Fibroblast of villous mesenchyme (primary cell): Measurements from ENCODE around the gene KCNT2. TPM values are rescaled to one million over a fixed set of nuclear protein-coding genes. Genes with fewer than 3 reads are reported as not detected.
"Not testable (repeated sequence)": the region's sequence is repeated elsewhere in the genome, so short reads cannot be mapped to it uniquely, and the experiment has no call there.

ENCODE experiments used
- DNase-seq: peaks from one replicate; pipeline ENCODE4 v3.0.0-alpha.2; 2010; ENCODE audit warnings: low read depth
- H3K4me3 ChIP-seq: 2 replicates; pipeline ENCODE4 v1.5.1; 2011; ENCODE audit warnings: low read depth, mild to moderate bottlenecking, low read length
- total RNA-seq: library from RNA; depleted of rRNA; stranded (reverse); fragments of >200 nt; gene quantifications from 2 replicates; pipeline ENCODE4 v1.2.3, GENCODE V29; 2012
- TF ChIP-seq, protein P1 (sequence below): IDR thresholded peaks from 2 replicates; pipeline ENCODE4 v1.5.1; 2012; ENCODE audit warnings: low read depth, mild to moderate bottlenecking, low read length; ENCODE audit not compliant: insufficient read depth

The KCNT2 gene
- total RNA-seq, 1 donor = 7.3 TPM

DNA sequence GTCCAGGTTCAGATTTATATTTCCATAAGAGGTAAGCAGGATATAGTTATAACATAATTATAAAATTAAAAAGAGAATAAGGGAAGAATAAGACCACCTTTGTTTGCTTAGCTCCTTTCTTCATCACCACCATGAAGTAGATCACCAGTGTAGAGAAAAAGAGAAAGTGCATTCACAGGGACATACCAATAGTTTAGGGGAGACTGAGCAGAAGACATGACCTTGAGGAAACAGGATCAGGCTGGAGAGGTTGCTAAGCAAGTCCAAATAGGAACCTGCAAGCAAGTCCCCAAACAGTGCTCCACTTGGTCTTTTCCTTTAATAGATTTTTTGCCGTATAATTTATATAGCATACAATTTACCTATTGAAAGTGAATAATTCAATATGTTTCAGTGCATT is 63.0 kb downstream of the KCNT2 start:
- DNase-seq = no peak
- H3K4me3 ChIP-seq = no peak overlapping the region
- TF ChIP-seq, protein P1, sequence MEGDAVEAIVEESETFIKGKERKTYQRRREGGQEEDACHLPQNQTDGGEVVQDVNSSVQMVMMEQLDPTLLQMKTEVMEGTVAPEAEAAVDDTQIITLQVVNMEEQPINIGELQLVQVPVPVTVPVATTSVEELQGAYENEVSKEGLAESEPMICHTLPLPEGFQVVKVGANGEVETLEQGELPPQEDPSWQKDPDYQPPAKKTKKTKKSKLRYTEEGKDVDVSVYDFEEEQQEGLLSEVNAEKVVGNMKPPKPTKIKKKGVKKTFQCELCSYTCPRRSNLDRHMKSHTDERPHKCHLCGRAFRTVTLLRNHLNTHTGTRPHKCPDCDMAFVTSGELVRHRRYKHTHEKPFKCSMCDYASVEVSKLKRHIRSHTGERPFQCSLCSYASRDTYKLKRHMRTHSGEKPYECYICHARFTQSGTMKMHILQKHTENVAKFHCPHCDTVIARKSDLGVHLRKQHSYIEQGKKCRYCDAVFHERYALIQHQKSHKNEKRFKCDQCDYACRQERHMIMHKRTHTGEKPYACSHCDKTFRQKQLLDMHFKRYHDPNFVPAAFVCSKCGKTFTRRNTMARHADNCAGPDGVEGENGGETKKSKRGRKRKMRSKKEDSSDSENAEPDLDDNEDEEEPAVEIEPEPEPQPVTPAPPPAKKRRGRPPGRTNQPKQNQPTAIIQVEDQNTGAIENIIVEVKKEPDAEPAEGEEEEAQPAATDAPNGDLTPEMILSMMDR = no peak

DNA sequence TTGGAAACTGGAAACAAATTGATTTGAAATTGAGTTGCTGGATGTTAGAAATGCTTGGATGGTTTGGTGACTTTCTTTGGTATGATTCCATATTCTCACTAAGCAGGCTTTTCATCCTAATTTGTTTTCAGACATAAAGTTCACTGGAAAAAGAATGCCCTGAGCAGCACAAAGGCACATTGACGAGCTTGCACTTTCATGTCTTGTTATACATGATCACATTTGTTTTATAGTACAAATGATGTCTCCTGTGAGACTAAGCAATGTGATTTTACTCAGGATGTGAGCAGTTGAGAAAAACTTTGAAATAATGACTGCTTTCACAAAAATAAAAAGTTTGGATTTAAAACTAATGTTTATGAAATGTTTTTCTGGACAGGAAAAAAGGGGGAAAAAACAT is 63.6 kb downstream of the KCNT2 start:
- DNase-seq = no peak
- TF ChIP-seq, protein P1 = no peak

DNA sequence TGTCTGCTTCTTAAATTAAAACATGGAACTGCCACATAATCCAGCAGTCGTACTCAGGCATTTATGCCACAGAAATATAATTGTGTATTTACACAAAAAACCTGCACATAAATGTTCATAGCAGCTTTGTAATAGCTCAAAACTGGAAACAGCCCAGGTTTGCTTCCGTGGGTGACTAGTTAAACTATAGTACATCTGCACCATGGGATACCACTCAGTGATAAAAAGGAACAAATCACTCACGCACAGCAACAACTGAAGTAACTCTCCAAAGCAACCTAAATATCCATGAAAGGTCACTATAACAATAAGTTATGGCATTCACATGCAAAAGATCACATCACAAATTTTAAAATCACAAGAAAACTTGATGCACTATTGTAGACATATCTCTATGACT is 64.4 kb downstream of the KCNT2 start:
- no peak for DNase-seq
- no peak overlapping the region for H3K4me3 ChIP-seq
- TF ChIP-seq, protein P1 = no peak

More for the DNA sequence above, 63.6 kb downstream of the KCNT2 start:
- H3K4me3 ChIP-seq = no peak overlapping the region

DNA sequence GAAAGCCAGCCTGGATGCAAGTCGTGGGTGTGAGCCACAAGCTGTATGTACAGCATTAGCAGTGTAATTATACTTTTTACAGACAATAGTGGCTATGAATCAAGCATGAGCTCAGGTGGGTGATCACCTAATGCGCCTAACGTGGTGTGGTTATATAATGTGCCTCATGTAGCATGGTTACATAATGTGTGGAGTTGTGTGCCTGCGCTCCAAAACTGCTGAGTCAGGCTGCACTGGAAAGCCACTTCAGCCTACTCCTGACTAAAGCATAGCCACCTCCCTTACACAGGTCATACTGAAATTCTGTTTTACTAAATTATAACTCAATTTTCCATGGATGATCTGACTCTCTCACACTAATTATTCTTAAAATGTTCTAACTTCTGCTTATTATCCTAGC is 69.8 kb downstream of the KCNT2 start:
- TF ChIP-seq, protein P1 = no peak
- DNase-seq = no peak
- H3K4me3 ChIP-seq = no peak overlapping the region

DNA sequence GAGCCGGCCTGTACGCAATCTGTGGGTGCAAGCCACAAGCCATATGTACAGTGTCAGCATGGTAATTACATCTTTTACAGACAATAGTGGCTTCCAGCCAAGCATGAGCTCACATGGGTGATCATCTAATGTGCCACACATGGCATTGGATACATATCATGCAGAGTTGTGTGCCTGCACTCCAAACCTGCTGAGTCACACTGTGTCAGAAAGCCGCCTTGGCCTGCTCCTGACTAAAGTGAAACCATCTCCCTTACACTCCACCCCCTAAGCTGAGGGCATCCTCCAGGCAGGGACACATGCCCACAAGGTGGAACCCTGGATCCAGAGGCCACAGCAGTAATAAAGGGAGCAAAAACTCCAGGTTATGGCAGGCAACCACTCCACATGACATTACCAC is 72.5 kb downstream of the KCNT2 start:
- DNase-seq = no peak
- TF ChIP-seq, protein P1 = no peak
- H3K4me3 ChIP-seq = no peak overlapping the region

DNA sequence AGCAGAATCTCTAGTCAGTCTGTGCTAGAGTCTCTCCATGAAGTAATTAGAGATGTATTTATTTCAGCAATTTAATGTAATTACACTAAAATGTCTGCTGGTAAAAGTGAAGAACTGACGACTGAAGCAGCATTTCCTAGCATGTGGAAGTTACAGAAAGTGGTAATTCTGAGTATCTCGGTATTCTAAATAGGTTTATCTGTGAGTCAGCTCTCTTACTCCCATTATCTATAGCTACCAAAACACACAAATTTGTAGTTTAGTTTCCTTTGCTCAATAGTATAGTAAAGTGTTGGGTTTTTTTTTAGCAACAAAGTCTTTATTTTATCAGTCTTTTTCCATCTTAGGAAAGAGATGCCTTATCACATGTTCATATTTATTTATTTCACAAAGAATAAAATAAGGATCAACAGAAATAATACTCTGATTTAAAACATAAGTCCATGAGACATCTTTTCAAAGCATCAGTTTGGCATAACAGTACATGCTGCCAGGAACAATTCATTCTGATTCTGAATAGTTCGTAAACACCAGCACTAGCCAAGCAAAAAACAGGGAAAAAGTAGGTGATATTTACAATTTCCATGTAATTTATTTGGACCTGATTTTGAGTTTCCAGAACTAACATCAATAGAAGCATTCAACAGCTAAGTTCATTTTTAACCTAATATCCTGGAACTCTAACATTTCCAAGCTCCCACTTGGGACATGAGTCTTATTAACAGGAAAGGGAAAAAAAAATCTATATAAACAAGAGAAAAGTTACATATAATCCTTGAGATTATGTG is 76.3 kb downstream of the KCNT2 start:
- TF ChIP-seq, protein P1 = no peak
- no peak for DNase-seq

DNA sequence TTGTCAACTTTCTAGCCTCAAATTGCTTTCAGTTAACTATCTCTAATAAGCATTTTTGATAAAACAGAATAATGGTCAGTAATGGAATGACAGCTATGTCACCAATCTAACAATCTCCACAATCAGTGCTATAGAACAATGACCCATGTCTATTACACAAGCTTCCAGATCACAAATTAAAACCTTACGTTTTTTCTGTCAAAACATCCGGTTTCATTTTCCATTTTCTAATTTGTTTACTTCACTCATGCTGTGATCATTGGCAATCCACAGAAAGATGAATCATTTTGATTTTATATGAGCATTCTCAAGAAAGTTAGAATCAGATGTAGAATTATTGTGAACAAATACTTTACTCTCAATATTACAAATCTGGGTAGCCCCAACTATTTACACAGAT is 80.3 kb downstream of the KCNT2 start:
- TF ChIP-seq, protein P1 = no peak
- H3K4me3 ChIP-seq = no peak overlapping the region
- DNase-seq = peak; percentile 12

More for the DNA sequence above, 76.3 kb downstream of the KCNT2 start:
- no peak overlapping the region for H3K4me3 ChIP-seq

DNA sequence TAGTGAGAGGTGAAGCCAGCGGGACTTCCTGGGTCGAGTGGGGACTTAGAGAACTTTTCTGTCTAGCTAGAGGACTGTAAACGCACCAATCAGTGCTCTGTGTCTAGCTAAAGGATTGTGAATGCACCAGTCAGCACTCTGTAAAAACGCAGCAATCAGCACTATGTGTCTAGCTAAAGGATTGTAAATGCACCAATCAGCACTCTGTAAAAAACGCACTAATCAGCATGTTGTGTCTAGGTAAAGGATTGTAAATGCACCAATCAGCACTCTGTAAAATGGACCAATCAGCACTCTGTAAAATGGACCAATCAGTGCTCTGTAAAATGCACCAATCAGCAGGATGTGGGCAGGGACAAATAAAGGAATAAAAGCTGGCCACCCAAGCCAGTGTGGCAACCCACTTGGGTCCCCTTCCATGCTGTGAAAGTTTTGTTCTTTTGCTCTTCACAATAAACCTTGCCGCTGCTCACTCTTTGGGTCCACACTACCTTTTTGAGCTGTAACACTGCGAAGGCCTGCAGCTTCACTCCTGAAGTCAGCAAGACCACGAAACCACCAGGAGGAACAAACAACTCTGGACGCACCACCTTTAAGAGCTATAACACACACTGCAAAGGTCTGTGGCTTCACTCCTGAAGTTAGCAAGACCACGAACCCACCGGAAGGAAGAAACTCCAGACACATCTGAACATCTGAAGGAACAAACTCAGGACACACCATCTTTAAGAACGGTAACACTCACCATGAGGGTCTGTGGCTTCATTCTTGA is 85.5 kb downstream of the KCNT2 start:
- not testable (repeated sequence) for DNase-seq, H3K4me3 ChIP-seq
